GM21447 (cell line): ENCODE results near the gene SLC2A1.

Experiments
- ATAC-seq: cut with Tn5 transposase; IDR thresholded peaks from one replicate; pipeline ENCODE4 v1.9.1; 2021; ENCODE audit not compliant: unreplicated experiment

Gene SLC2A1

GRCh38 chr1:42943728-42944127, 14.9 kb downstream of the SLC2A1 start:
- no peak for ATAC-seq

- no peak for ATAC-seq
These were observed 15.5 kb downstream of the SLC2A1 start for GRCh38 chr1:42943166-42943565.

GRCh38 chr1:42942444-42942843, 16.2 kb downstream of the SLC2A1 start:
- no peak for ATAC-seq

DNA sequence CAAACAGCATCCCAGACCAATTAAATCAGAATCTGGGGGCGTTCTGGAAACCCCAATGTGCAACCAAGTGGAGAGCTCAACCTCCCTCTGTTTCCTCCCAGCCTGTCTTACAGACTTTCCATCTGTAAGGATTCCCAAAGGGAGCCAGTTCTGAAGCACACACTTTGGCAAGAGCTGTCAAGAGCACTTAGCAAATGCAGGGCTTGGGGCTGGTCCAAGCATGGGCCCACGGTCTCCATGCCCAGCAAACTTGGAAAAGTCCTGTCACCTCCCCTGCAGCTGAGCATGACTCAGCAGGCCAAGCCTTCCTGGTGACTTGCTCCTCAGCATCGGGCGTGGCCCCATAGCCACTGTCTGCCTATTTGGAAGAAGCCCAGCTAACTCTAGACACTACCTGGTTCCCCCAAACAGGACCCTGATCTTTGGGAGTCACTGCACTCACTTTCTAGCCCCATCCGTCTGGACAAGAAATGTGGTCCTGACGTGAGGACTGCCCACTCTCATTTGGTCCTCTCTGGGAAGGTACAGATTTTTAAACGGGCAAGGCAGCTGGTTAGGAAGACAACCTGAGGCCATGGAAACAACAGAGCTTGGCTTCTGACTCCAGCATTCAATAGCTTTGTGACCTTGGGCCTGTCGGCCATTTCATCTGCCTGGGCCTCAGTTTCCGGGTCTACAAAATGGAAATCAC, 16.9 kb downstream of the SLC2A1 start:
- no peak for ATAC-seq

DNA sequence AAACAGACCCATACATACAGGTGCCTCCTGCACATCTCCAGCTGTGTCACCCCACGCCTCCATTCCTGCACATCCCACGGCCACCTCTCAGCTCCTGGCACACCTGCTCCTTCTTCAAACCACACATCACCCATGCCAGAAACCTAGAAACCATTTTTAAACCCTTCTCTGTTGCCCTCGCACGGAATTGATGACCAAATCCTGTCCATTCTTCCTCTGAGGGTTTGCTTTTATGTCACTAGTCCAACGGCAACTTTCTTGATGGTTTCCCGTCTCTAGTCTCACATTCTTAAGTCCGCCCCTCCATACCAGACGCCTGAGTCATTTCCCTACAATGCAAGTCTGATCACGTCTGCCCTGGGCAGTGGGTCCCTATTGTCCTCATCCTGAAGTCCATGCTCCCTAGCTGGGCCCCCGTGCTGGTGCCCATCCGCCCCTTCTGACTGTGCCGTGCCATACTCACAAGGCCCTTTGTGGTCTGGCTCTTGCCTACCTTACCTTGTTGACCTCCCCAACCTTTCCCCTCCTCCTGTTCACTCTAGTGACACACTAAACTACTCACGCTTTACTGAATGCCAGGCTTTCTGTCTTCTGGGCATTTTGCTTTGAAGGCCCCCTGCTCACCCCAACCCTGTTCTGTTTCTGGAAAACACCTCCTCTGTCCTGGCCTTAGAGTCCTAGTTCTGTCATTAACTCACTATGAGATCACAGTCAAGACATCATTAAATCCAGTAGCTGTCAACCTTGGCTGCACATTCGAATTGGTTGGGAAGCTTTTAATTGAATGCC, 17.6 kb downstream of the SLC2A1 start:
- no peak for ATAC-seq

DNA sequence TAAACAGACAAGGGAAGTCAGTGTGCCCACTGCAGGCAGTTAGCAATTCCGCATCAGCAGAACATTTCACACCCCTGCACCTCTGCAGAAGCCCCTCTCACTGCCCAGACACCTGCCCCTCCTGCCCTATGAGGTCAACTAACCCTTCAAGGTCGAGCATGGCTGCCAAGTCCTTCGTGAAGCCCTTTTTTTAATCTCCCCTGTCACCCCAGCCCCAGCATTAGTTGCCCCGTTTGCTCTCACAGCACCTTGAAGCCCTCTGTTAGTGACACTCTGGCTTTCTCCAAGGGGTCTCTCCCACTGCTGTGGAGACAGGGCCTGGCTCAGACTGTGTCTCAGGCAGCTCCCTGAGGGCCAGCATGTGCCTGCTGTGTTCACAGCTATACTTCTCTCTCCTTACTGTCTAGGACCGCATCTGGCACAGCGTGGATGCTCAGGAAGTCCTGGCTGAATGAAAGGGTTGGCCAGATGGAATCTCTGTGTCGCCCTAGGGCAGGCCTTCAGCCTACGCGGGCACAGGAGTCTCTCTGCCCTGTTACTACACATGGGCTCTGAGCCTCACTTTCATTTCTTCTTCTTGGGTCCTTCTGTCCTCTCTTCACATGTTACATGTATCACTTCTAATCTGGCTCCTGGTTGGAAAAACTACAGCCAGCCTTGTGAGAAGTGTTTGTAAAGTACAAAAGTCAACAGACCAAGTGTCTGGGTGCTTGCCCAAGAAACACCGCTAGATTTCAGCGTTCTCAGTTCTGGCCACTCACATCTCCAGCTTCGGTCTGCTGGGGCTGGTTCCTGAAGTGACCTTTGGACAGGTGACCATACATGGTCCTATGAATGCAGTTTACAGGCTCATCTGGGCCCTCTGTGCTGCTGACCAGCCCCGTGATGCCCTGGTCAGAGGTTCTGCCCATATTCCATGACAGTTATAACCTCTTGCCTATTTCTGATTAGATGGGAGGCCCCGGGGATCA, 19.7 kb downstream of the SLC2A1 start:
- ATAC-seq: no peak

GRCh38 chr1:42937836-42938644, 20.6 kb downstream of the SLC2A1 start:
- no peak for ATAC-seq

GRCh38 chr1:42937141-42937696, 21.4 kb downstream of the SLC2A1 start:
- ATAC-seq: no peak

DNA sequence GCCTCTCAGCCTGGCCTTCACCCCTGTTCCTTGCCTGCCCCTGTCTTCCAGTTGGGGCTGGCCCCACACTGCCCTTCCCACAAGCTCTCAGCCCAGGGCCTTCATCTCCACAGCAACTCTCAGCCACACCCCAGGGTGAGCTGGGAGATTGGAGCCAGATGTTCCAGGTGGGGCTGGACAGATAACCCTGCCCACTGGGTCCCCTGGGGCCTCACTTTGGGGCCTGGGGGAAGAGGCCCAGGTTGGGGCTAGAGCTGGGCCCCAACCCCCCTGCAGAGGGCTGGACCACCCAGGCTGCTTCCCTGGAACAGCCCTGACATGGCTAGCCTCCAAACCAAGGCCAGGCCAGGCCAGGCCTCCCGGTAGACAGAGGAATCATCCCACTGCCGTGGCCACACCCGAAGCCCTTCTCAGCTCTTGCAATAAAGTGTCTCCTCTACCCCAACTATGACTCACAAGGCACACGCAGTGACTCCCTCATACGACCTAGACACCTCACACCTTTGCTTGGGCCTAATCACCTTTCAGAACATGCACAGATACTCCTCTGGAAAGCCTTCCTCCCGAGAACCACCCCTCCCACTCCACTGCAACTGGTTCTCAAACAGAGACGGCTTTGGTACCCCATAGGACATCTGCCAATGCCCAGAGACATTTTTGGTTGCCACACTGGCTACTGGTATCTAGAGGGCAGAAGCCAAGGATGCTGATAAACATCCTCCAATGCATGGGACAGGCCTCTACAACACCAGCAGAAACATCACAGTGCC, 22.2 kb downstream of the SLC2A1 start:
- no peak for ATAC-seq

- ATAC-seq: no peak
These were observed 22.7 kb downstream of the SLC2A1 start for GRCh38 chr1:42935971-42936308.

- ATAC-seq: no peak
These were observed 23.3 kb downstream of the SLC2A1 start for GRCh38 chr1:42935313-42935895.

DNA sequence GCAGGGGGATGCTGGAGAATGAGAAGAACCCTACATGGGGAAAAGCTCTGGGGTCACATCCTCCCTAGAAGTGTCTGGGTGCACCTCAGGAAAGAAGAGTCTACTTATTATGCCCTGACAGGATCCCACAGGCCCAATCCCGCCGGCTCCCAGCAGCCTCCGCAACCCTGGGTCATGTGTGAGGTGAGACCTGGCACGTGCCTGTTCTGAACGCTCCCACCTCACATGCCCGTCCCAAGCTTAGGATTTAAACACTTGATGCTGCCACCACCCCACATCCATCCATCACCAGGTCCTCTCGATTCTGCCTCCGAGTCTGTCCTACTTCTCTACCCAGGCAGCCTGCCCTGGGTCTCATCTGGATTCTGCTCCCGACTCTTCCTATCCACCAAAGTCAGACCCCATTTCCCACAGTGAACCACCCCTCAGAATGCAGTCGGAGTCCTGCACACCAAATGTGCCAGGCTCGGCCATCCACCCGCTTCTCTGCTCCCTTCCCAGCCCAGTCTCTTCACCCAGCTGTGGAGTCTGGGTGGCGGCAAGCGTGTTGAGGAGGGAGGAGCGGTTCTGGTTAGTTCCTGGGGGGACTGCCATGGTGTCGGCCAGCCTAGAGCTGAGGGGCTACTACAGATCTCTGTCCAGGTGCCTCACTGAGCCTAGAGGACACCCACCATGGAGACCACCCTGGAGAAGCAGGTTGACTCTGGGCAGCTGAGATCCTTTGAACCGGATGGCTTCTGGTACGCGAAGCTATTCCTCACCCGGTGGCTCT, 23.9 kb downstream of the SLC2A1 start:
- ATAC-seq: no peak

GRCh38 chr1:42933610-42934491, 24.8 kb downstream of the SLC2A1 start:
- ATAC-seq: no peak

GRCh38 chr1:42933060-42933586, 25.5 kb downstream of the SLC2A1 start:
- ATAC-seq: no peak

DNA sequence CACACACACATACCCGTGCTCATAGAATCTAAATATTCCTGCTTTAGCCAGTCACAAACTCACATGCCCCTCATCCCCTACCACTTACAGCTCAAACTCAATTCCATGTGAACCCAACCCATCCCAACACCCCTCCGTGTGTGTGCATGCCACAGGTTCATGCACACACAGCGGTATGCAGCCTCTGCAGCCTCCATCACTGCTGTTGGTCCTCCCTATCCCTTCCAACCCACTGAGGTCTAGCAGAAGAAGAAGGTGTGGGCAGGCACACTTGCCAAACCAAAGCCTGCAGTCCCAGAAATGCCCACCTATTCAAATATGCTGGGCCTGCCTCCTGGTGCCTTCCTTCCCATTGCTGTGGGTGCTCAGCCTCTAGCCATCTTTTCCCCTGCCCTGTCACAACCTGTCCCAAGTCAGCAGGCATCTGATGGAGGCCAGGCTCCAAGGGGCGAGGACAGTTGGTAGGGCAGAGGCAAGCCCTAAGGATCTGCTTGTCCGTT, 26.2 kb downstream of the SLC2A1 start:
- ATAC-seq: peak; percentile 1

GRCh38 chr1:42931911-42932422, 26.7 kb downstream of the SLC2A1 start:
- peak; percentile 53 for ATAC-seq

- no peak for ATAC-seq
These were observed 27.5 kb downstream of the SLC2A1 start for GRCh38 chr1:42931108-42931539.
